K562 (cell line): ENCODE results near the gene POLR2H. TPM values are rescaled to one million over a fixed set of nuclear protein-coding genes. Genes with fewer than 3 reads are reported as not detected.

Experiments
- ATAC-seq: fragments of 200-7000 bp; cut with Tn5 transposase; 3 replicates; pipeline ENCODE4 v1.9.1; 2020; ENCODE audit warnings: moderate library complexity
- BruUV-seq: library from RNA; stranded (reverse); fragments of 400-500 nt; replicated peaks from 2 replicates; lab custom pipeline; 2021; lab: Mats Ljungman, UMichigan
- CTCF ChIA-PET: fragments of 300-600 bp; formaldehyde crosslinking; extraction: SDS; loops from one replicate; lab custom pipeline; 2021; ENCODE audit warnings: low intra/inter-chr PET ratio; lab: Yijun Ruan, JAX
- POLR2A ChIA-PET: fragments of 300-600, 350-650 bp; sonication (Branson Sonifier 250); formaldehyde crosslinking; extraction: SDS; loops from one replicate; lab custom pipeline; 2021; ENCODE audit warnings: antibody characterized with exemption, inconsistent platforms; lab: Yijun Ruan, JAX
- DNase-seq, 4 experiments: peaks; one replicate each; pipeline versions ENCODE4 v3.0.0 to v3.0.0-alpha.2; 2011 to 2018; ENCODE audit warnings: low spot score in 3 of 4, mixed read lengths in 3 of 4; ENCODE audit errors: extremely low read depth in 1 of 4
- FAIRE-seq: peaks from 2 replicates; lab custom pipeline; 2011; peaks lifted over from hg19 to GRCh38; lab: Jason Lieb, UNC
- H2AFZ ChIP-seq: 2 replicates; pipeline ENCODE4 v1.6.0; 2011; ENCODE audit warnings: low read depth, low read length, control low read depth, inconsistent platforms
- H3K27ac ChIP-seq: fragments of 200-600 bp; 3 replicates; pipeline ENCODE4 v1.8.0; 2011; ENCODE audit warnings: low read depth, mild to moderate bottlenecking, control low read depth, inconsistent platforms, low read length, moderate library complexity, mixed read lengths; ENCODE audit errors: extremely low read depth
- H3K27me3 ChIP-seq, 2 experiments: fragments of 300-600 bp in 1 of 2; 2 replicates in 1 of 2; 3 replicates in 1 of 2; pipeline versions ENCODE4 v1.6.0 to v1.8.0; 2011; ENCODE audit warnings: inconsistent platforms in 2 of 2, low read length in 2 of 2, mild to moderate bottlenecking in 1 of 2, mixed read lengths in 1 of 2, moderate library complexity in 1 of 2; ENCODE audit not compliant: control insufficient read depth in 2 of 2, insufficient read depth in 2 of 2
- H3K36me3 ChIP-seq: fragments of 300-600 bp; 3 replicates; pipeline ENCODE4 v1.8.0; 2011; ENCODE audit warnings: mild to moderate bottlenecking, low read length, inconsistent platforms; ENCODE audit not compliant: control insufficient read depth, insufficient read depth
- H3K4me1 ChIP-seq, 2 experiments: fragments of 200-600 bp in 1 of 2; replicated peaks in 1 of 2; 2 replicates in 1 of 2; 3 replicates in 1 of 2; pipeline versions ENCODE4 v1.5.1 to v1.8.0; 2011; ENCODE audit warnings: inconsistent platforms in 2 of 2, low read length in 2 of 2, mild to moderate bottlenecking in 1 of 2, mixed read lengths in 1 of 2, moderate library complexity in 1 of 2; ENCODE audit not compliant: control insufficient read depth in 2 of 2, insufficient read depth in 2 of 2
- H3K4me2 ChIP-seq: 2 replicates; pipeline ENCODE4 v1.6.1; 2011; ENCODE audit warnings: low read length, control low read depth, inconsistent platforms, mixed read lengths; ENCODE audit not compliant: insufficient read depth
- H3K4me3 ChIP-seq: fragments of 200-600 bp; sonication (generic), shearing (Covaris generic); 2 replicates; pipeline ENCODE4 v1.5.1; 2016; ENCODE audit warnings: control low read depth, inconsistent platforms
- H3K79me2 ChIP-seq: fragments of 200-600 bp; 3 replicates; pipeline ENCODE4 v1.8.0; 2011; ENCODE audit warnings: low read length, inconsistent platforms; ENCODE audit not compliant: control insufficient read depth, insufficient read depth
- H3K9ac ChIP-seq, 2 experiments: 2 replicates each; pipeline versions ENCODE4 v1.6.0 to v1.6.1; 2011; ENCODE audit warnings: low read depth in 2 of 2, low read length in 2 of 2, control low read depth in 1 of 2, inconsistent platforms in 1 of 2, mild to moderate bottlenecking in 1 of 2, mixed read lengths in 1 of 2; ENCODE audit not compliant: insufficient read depth in 1 of 2
- H3K9me1 ChIP-seq: one replicate; pipeline ENCODE4 v1.6.0; 2011; ENCODE audit warnings: inconsistent platforms, mild to moderate bottlenecking, low read length, moderate library complexity; ENCODE audit not compliant: control insufficient read depth, insufficient read depth
- H3K9me3 ChIP-seq: replicated peaks from 2 replicates; pipeline ENCODE4 v1.5.1; 2011; ENCODE audit warnings: low read depth, low read length, inconsistent platforms; ENCODE audit not compliant: control insufficient read depth, insufficient read depth
- H4K20me1 ChIP-seq: replicated peaks from 2 replicates; pipeline ENCODE4 v1.6.1; 2011; ENCODE audit warnings: low read length, inconsistent platforms, mixed read lengths; ENCODE audit not compliant: control insufficient read depth, insufficient read depth
- BDP1 ChIP-seq: IDR thresholded peaks from 3 replicates; pipeline ENCODE4 v1.6.1; 2011; ENCODE audit not compliant: insufficient read length, insufficient read depth
- CHD2 ChIP-seq: IDR thresholded peaks from 2 replicates; pipeline ENCODE4 v1.6.1; 2011; ENCODE audit warnings: low read depth, low read length
- CREM ChIP-seq: IDR thresholded peaks from 2 replicates; pipeline ENCODE4 v1.6.1; 2014; ENCODE audit warnings: antibody characterized with exemption, low read depth
- HDAC2 ChIP-seq: fragments of 450-650 bp; IDR thresholded peaks from 2 replicates; pipeline ENCODE4 v1.6.1; 2016; ENCODE audit warnings: mild to moderate bottlenecking
- HMG20B ChIP-seq: fragments of 250-450 bp; sonication (Bioruptor Pico); IDR thresholded peaks from 2 replicates; pipeline ENCODE4 v1.5.0; 2021; ENCODE audit warnings: mild to moderate bottlenecking
- PCBP2 ChIP-seq: fragments of 200-400 bp; formaldehyde crosslinking; IDR thresholded peaks from 2 replicates; pipeline ENCODE4 v1.6.1; 2018; ENCODE audit warnings: low read length, low read depth, mild to moderate bottlenecking, moderate library complexity; ENCODE audit not compliant: poor library complexity, severe bottlenecking
- ZBED1 ChIP-seq: IDR thresholded peaks from 2 replicates; pipeline ENCODE4 v1.6.1; 2014
- ZNF12 ChIP-seq: sonication (generic); formaldehyde crosslinking; IDR thresholded peaks from 2 replicates; pipeline ENCODE4 v1.4.0; 2020; ENCODE audit warnings: mild to moderate bottlenecking, missing genetic modification reagents
- ZNF134 ChIP-seq: fragments of 250-450 bp; sonication (Bioruptor Pico); conservative IDR thresholded peaks from 2 replicates; pipeline ENCODE4 v1.4.0; 2020
- ZNF589 ChIP-seq: fragments of 200-800 bp; sonication (Bioruptor generic); IDR thresholded peaks from 2 replicates; pipeline ENCODE4 v1.6.1; 2016; ENCODE audit warnings: low read depth, missing genetic modification characterization, missing compliant biosample characterization
- WGBS: fragments of 100-300 bp; shearing (Covaris generic); methylation state at CpG from one replicate; pipeline ENCODE4 v1.1.6; 2016; ENCODE audit warnings: low coverage, mixed read lengths; ENCODE audit not compliant: insufficient coverage; ENCODE audit errors: missing lambda C conversion rate; 5-methylcytosine and 5-hydroxymethylcytosine counted together
- in situ Hi-C: fragments of 300-500 bp; cut with MboI; formaldehyde crosslinking; loops from 4 replicates; pipeline ENCODE4 v1.15.0; 2018; ENCODE audit warnings: inconsistent platforms, mixed read lengths
- intact Hi-C: fragments of 100-400 bp; cut with micrococcal nuclease; formaldehyde crosslinking; loops from 2 replicates; pipeline ENCODE4 v1.14.2; 2022
- polyA plus RNA-seq, 8 experiments: library from polyadenylated mRNA; depleted of rRNA in 4 of 8; stranded (reverse) in 5 of 8; unstranded in 3 of 8; fragments of >200 nt; fragmentation: Nextera tagmentation in 2 of 8; fragmentation: Illumina TruSeq in 1 of 8; extraction: Ambion mirVana in 2 of 8; extraction: Trizol in 1 of 8; gene quantifications; 2 replicates each; pipeline versions ENCODE4 v1.2.1 to v1.2.3, GENCODE V29; 2011 to 2014; ENCODE audit warnings: inconsistent platforms in 1 of 8, missing spikeins in 1 of 8
- total RNA-seq, 7 experiments: library from RNA; depleted of rRNA in 6 of 7; stranded (reverse); fragments of >200 nt in 6 of 7; fragmentation: Illumina TruSeq in 2 of 7; extraction: Trizol in 2 of 7; gene quantifications; 2 replicates each; pipeline versions ENCODE4 v1.2.1 to v1.2.3, GENCODE V29; 2011 to 2021; ENCODE audit warnings: low replicate concordance in 1 of 7
- TF ChIP-seq, protein P1 (sequence below): fragments of 450-650 bp; formaldehyde crosslinking; IDR thresholded peaks from 2 replicates; pipeline ENCODE4 v1.4.0; 2022; ENCODE audit warnings: mild to moderate bottlenecking, moderate library complexity
- TF ChIP-seq, protein P2 (sequence below), 2 experiments: fragments of 450-650 bp; IDR thresholded peaks; 2 replicates each; pipeline ENCODE4 v1.6.1; 2016
- TF ChIP-seq, protein P3 (sequence below): fragments of 450-650 bp; IDR thresholded peaks from 2 replicates; pipeline ENCODE4 v1.6.1; 2016; ENCODE audit warnings: low read depth

Gene POLR2H
- total and polyA plus RNA-seq, 9 of the 15 experiments (the other 6 are each of a cell fraction or from before 2014, with no cell fraction given) = 128 to 512 (median 220) TPM

DNA sequence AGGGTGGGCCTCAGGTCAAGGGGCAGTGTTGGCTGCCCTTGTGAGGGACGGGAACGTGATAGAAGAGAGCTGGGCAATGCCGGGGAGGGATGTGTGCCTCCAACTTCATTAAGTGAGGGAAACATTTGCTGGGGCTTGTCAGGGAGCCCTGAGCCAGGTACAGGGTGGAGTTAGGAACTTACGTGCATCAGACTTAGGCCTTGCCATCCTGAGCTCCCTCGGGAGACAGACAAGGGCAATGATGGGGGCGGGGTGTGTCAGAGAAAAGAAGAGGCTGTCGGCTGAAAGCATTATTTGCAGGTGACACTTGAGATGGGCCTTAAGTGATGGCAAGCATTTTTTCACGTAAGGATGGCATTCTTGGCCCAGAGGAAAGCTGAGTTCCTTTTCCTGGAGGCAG lies 22.5 kb upstream of the POLR2H start:
- DNase-seq (no peak), FAIRE-seq (no peak), ATAC-seq (no peak)
- Histone ChIP-seq H3K4me1 (peaks cover 28 to 52% of the 10 kb centered on the region in 2 experiments), H4K20me1 (peaks cover 14% of the 10 kb centered on the region), H3K4me2 (no peak overlapping the region), H3K9me1 (peaks cover 8% of the 10 kb centered on the region), H3K79me2 (peaks cover 16% of the 10 kb centered on the region), H3K9ac (peak overlapping the region in 1 of 2 experiments; percentile 64; a peak in 2 of 4 replicates), H3K36me3 (peaks cover 29% of the 10 kb centered on the region), H3K27ac (no peak overlapping the region), H2AFZ (no peak overlapping the region), H3K27me3 (no peaks in the 10 kb centered on the region), H3K9me3 (no peaks in the 10 kb centered on the region), H3K4me3 (no peak overlapping the region)
- WGBS = 88% methylated on average over 3 of the region's 8 CpGs
- no TSS peak for BruUV-seq
- intact Hi-C loops = no loop called here
- ChIA-PET POLR2A (interaction anchor here (1.0 to 1.4 kb wide), 2 partner anchors 9 to 22 kb away, joined by 3 to 7 read pairs; no protein-coding TSS in a partner anchor), CTCF (no interaction called here)
- in situ Hi-C loops = no loop called here
- no peak for TF ChIP-seq ZNF134 (CRISPR knock-in tag)
- no peak for TF ChIP-seq HDAC2
- no peak for TF ChIP-seq PCBP2
- no peak for TF ChIP-seq ZBED1
- TF ChIP-seq, protein P1, sequence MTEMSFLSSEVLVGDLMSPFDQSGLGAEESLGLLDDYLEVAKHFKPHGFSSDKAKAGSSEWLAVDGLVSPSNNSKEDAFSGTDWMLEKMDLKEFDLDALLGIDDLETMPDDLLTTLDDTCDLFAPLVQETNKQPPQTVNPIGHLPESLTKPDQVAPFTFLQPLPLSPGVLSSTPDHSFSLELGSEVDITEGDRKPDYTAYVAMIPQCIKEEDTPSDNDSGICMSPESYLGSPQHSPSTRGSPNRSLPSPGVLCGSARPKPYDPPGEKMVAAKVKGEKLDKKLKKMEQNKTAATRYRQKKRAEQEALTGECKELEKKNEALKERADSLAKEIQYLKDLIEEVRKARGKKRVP (CRISPR knock-in tag) = no peak
- TF ChIP-seq CREM = no peak
- no peak for TF ChIP-seq BDP1
- TF ChIP-seq ZNF589 (CRISPR knock-in tag) = no peak
- TF ChIP-seq HMG20B = no peak
- TF ChIP-seq, protein P2, sequence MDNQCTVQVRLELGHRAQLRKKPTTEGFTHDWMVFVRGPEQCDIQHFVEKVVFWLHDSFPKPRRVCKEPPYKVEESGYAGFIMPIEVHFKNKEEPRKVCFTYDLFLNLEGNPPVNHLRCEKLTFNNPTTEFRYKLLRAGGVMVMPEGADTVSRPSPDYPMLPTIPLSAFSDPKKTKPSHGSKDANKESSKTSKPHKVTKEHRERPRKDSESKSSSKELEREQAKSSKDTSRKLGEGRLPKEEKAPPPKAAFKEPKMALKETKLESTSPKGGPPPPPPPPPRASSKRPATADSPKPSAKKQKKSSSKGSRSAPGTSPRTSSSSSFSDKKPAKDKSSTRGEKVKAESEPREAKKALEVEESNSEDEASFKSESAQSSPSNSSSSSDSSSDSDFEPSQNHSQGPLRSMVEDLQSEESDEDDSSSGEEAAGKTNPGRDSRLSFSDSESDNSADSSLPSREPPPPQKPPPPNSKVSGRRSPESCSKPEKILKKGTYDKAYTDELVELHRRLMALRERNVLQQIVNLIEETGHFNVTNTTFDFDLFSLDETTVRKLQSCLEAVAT (IDR thresholded peaks at IDR 0.05) = no peak
- TF ChIP-seq, protein P3, sequence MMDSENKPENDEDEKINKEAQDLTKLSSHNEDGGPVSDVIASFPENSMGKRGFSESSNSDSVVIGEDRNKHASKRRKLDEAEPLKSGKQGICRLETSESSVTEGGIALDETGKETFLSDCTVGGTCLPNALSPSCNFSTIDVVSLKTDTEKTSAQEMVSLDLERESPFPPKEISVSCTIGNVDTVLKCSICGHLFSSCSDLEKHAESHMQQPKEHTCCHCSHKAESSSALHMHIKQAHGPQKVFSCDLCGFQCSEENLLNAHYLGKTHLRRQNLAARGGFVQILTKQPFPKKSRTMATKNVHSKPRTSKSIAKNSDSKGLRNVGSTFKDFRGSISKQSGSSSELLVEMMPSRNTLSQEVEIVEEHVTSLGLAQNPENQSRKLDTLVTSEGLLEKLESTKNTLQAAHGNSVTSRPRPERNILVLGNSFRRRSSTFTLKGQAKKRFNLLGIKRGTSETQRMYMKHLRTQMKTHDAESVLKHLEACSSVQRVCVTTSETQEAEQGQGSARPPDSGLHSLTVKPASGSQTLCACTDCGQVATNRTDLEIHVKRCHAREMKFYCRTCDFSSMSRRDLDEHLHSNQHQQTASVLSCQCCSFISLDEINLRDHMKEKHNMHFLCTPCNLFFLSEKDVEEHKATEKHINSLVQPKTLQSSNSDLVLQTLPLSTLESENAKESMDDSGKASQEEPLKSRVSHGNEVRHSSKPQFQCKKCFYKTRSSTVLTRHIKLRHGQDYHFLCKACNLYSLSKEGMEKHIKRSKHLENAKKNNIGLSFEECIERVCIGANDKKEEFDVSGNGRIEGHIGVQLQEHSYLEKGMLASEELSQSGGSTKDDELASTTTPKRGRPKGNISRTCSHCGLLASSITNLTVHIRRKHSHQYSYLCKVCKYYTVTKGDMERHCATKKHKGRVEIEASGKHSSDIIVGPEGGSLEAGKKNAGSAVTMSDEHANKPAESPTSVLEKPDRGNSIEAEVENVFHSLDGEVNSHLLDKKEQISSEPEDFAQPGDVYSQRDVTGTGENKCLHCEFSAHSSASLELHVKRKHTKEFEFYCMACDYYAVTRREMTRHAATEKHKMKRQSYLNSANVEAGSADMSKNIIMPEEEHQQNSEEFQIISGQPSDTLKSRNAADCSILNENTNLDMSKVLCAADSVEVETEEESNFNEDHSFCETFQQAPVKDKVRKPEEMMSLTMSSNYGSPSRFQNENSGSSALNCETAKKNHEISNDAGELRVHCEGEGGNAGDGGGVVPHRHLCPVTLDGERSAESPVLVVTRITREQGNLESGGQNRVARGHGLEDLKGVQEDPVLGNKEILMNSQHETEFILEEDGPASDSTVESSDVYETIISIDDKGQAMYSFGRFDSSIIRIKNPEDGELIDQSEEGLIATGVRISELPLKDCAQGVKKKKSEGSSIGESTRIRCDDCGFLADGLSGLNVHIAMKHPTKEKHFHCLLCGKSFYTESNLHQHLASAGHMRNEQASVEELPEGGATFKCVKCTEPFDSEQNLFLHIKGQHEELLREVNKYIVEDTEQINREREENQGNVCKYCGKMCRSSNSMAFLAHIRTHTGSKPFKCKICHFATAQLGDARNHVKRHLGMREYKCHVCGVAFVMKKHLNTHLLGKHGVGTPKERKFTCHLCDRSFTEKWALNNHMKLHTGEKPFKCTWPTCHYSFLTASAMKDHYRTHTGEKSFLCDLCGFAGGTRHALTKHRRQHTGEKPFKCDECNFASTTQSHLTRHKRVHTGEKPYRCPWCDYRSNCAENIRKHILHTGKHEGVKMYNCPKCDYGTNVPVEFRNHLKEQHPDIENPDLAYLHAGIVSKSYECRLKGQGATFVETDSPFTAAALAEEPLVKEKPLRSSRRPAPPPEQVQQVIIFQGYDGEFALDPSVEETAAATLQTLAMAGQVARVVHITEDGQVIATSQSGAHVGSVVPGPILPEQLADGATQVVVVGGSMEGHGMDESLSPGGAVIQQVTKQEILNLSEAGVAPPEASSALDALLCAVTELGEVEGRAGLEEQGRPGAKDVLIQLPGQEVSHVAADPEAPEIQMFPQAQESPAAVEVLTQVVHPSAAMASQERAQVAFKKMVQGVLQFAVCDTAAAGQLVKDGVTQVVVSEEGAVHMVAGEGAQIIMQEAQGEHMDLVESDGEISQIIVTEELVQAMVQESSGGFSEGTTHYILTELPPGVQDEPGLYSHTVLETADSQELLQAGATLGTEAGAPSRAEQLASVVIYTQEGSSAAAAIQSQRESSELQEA = no peak
- TF ChIP-seq CHD2 = no peak
- TF ChIP-seq ZNF12 = no peak
